Measurements from ENCODE around the gene CENPV.

GRCh38 chr17:16349431-16349830 lies 3.8 kb downstream of the CENPV start:
- no peak for TF ChIP-seq CTCF (IDR thresholded peaks at IDR 0.05)
- no peak for TF ChIP-seq POLR2A (IDR thresholded peaks at IDR 0.05)
- no peak for TF ChIP-seq EP300 (IDR thresholded peaks at IDR 0.05; ENCODE audit: low read depth)
- no peak for TF ChIP-seq POLR2AphosphoS5 (IDR thresholded peaks at IDR 0.05)

Data from transverse colon (tissue), 4 donors.